Keratinocyte (primary cell): ENCODE data around the gene QPCTL. TPM values are rescaled to one million over a fixed set of nuclear protein-coding genes. Genes with fewer than 3 reads are reported as not detected.

Source experiments
- DNase-seq: peaks from one replicate; pipeline ENCODE4 v3.0.0-alpha.2; 2011; ENCODE audit warnings: low read depth, missing footprints, low spot score
- FAIRE-seq: peaks from 2 replicates; lab custom pipeline; 2011; peaks lifted over from hg19 to GRCh38; lab: Jason Lieb, UNC
- H2AFZ ChIP-seq: 2 replicates; pipeline ENCODE4 v1.6.0; 2012; ENCODE audit warnings: low read length, control low read depth, inconsistent platforms; ENCODE audit not compliant: control insufficient read depth
- H3K27ac ChIP-seq: 2 replicates; pipeline ENCODE4 v1.5.1; 2011; ENCODE audit warnings: low read length; ENCODE audit not compliant: control insufficient read depth, insufficient read depth
- H3K27me3 ChIP-seq: 3 replicates; pipeline ENCODE4 v1.6.0; 2011; ENCODE audit warnings: low read length; ENCODE audit not compliant: control insufficient read depth, insufficient read depth; ENCODE audit errors: extremely low read depth
- H3K36me3 ChIP-seq, 2 experiments: 2 replicates in 1 of 2; 3 replicates in 1 of 2; pipeline ENCODE4 v1.5.1; 2011; ENCODE audit warnings: low read length in 2 of 2, mild to moderate bottlenecking in 1 of 2; ENCODE audit not compliant: control insufficient read depth in 2 of 2, insufficient read depth in 2 of 2; ENCODE audit errors: extremely low read depth in 1 of 2
- H3K4me1 ChIP-seq: 3 replicates; pipeline ENCODE4 v1.5.1; 2011; ENCODE audit warnings: low read length; ENCODE audit not compliant: control insufficient read depth, insufficient read depth; ENCODE audit errors: extremely low read depth
- H3K4me2 ChIP-seq: 3 replicates; pipeline ENCODE4 v1.6.0; 2011; ENCODE audit warnings: low read depth, low read length; ENCODE audit not compliant: control insufficient read depth, insufficient read depth; ENCODE audit errors: extremely low read depth
- H3K4me3 ChIP-seq, 3 experiments: fragments of 200-600 bp in 1 of 3; sonication (generic) in 1 of 3; 2 replicates in 2 of 3; 3 replicates in 1 of 3; pipeline ENCODE4 v1.5.1; 2011 to 2016; ENCODE audit warnings: low read length in 3 of 3, mild to moderate bottlenecking in 3 of 3, control low read depth in 2 of 3, inconsistent platforms in 1 of 3, low read depth in 1 of 3, mixed read lengths in 1 of 3, mixed run types in 1 of 3, moderate library complexity in 1 of 3; ENCODE audit not compliant: control insufficient read depth in 2 of 3, insufficient read depth in 2 of 3; ENCODE audit errors: extremely low read depth in 1 of 3
- H3K79me2 ChIP-seq: 2 replicates; pipeline ENCODE4 v1.6.0; 2012; ENCODE audit warnings: low read length; ENCODE audit not compliant: control insufficient read depth, insufficient read depth
- H3K9ac ChIP-seq: 3 replicates; pipeline ENCODE4 v1.6.0; 2011; ENCODE audit warnings: low read length; ENCODE audit not compliant: control insufficient read depth, insufficient read depth; ENCODE audit errors: extremely low read depth
- H3K9me1 ChIP-seq: 3 replicates; pipeline ENCODE4 v1.6.0; 2011; ENCODE audit warnings: low read length; ENCODE audit not compliant: control insufficient read depth, insufficient read depth; ENCODE audit errors: extremely low read depth
- H3K9me3 ChIP-seq: 2 replicates; pipeline ENCODE4 v1.5.1; 2012; ENCODE audit warnings: low read depth, low read length; ENCODE audit not compliant: control insufficient read depth
- H4K20me1 ChIP-seq: 3 replicates; pipeline ENCODE4 v1.6.0; 2011; ENCODE audit warnings: low read length; ENCODE audit not compliant: control insufficient read depth, insufficient read depth; ENCODE audit errors: extremely low read depth
- CTCF ChIP-seq, 3 experiments: IDR thresholded peaks in 1 of 3; conservative IDR thresholded peaks in 1 of 3; optimal IDR thresholded peaks in 1 of 3; 2 replicates in 2 of 3; 3 replicates in 1 of 3; pipeline versions ENCODE3 to v1.5.1; 2011; ENCODE audit warnings: low read length in 3 of 3, mild to moderate bottlenecking in 3 of 3, moderate library complexity in 2 of 3, control low read depth in 1 of 3, inconsistent platforms in 1 of 3; ENCODE audit not compliant: insufficient read depth in 2 of 3; ENCODE audit errors: extremely low read depth in 1 of 3
- EZH2 ChIP-seq: IDR thresholded peaks from one replicate; pipeline ENCODE4 v1.6.1; 2012; ENCODE audit warnings: inconsistent platforms, mild to moderate bottlenecking, low read length, moderate library complexity
- dilution Hi-C: fragments of 300-500 bp; cut with MboI; formaldehyde crosslinking; loops from one replicate; pipeline ENCODE4 v1.7.0; 2020; ENCODE audit warnings: low sequenced_read_pairs; ENCODE audit not compliant: extremely low pct_ligation_motif_present
- polyA plus RNA-seq, 5 experiments: library from polyadenylated mRNA; depleted of rRNA in 3 of 5; stranded (reverse) in 3 of 5; stranded (forward) in 1 of 5; unstranded in 1 of 5; fragments of >200 nt; gene quantifications; 1 replicate in 1 of 5; 2 replicates in 3 of 5; 3 replicates in 1 of 5; pipeline versions ENCODE4 v1.2.1 to v1.2.3, GENCODE V29; 2011 to 2012; ENCODE audit warnings: missing spikeins in 2 of 5, low read depth in 1 of 5, low replicate concordance in 1 of 5

QPCTL gene
- polyA plus RNA-seq, 1 donor (not counting 4 experiments of a cell fraction or from before 2014, with no cell fraction given), result 11.9 TPM

GRCh38 chr19:45655073-45655472 lies 37.4 kb upstream of the QPCTL start:
- no peak for DNase-seq
- H3K9ac ChIP-seq, result no peak overlapping the region
- H3K79me2 ChIP-seq, result no peaks in the 10 kb centered on the region
- H2AFZ ChIP-seq, result no peak overlapping the region
- H3K4me1 ChIP-seq, result no peaks in the 10 kb centered on the region
- H3K9me3 ChIP-seq, result no peaks in the 10 kb centered on the region
- H3K9me1 ChIP-seq, result no peaks in the 10 kb centered on the region
- H3K4me3 ChIP-seq, result no peak overlapping the region
- dilution Hi-C loops, result no loop called here
- no peak for TF ChIP-seq CTCF (optimal IDR thresholded peaks at IDR 0.05 in 1 of 3, IDR thresholded peaks at IDR 0.05 in 1 of 3, conservative IDR thresholded peaks at IDR 0.05 in 1 of 3; ENCODE audit: extremely low read depth in 1 of 3, insufficient read depth in 2 of 3, low read length in 3 of 3)
- no peak overlapping the region for H3K27ac ChIP-seq
- no peak overlapping the region for H3K4me2 ChIP-seq
- no peak for FAIRE-seq
- no peaks in the 10 kb centered on the region for H4K20me1 ChIP-seq
- H3K27me3 ChIP-seq, result peaks cover 9% of the 10 kb centered on the region
- H3K36me3 ChIP-seq, result no peaks in the 10 kb centered on the region

GRCh38 chr19:45657520-45658167 lies 34.8 kb upstream of the QPCTL start:
- DNase-seq (no peak), FAIRE-seq (no peak)
- Histone ChIP-seq H3K79me2 (no peaks in the 10 kb centered on the region), H3K27ac (no peak overlapping the region), H3K4me1 (no peaks in the 10 kb centered on the region), H3K27me3 (peaks cover 9% of the 10 kb centered on the region), H2AFZ (no peak overlapping the region), H3K4me2 (no peak overlapping the region), H4K20me1 (no peaks in the 10 kb centered on the region), H3K9me1 (no peaks in the 10 kb centered on the region), H3K36me3 (no peaks in the 10 kb centered on the region), H3K9me3 (no peaks in the 10 kb centered on the region), H3K4me3 (no peak overlapping the region), H3K9ac (no peak overlapping the region)
- dilution Hi-C loops, result no loop called here
- TF ChIP-seq CTCF (optimal IDR thresholded peaks at IDR 0.05 in 1 of 3, IDR thresholded peaks at IDR 0.05 in 1 of 3, conservative IDR thresholded peaks at IDR 0.05 in 1 of 3; ENCODE audit: extremely low read depth in 1 of 3, insufficient read depth in 2 of 3, low read length in 3 of 3) (no peak), EZH2 (no peak)
